HepG2 (cell line): ENCODE data around the gene SOX5. TPM values are rescaled to one million over a fixed set of nuclear protein-coding genes. Genes with fewer than 3 reads are reported as not detected.
A peak's percentile ranks its signal among the peaks of the same experiment; 100 is the strongest.

Experiments used
- ATAC-seq: fragments of 200-7000 bp; cut with Tn5 transposase; 3 replicates; pipeline ENCODE4 v1.9.1; 2020; ENCODE audit warnings: mild to moderate bottlenecking, moderate library complexity
- BruUV-seq: library from RNA; stranded (reverse); fragments of 400-500 nt; replicated peaks from 2 replicates; lab custom pipeline; 2021; lab: Mats Ljungman, UMichigan
- CTCF ChIA-PET: fragments of 300-600 bp; formaldehyde crosslinking; extraction: SDS; loops from one replicate; lab custom pipeline; 2021; ENCODE audit warnings: low total read pairs, inconsistent platforms, low intra/inter-chr PET ratio; lab: Yijun Ruan, JAX
- POLR2A ChIA-PET: fragments of 350-600 bp; sonication (Branson Sonifier 250); formaldehyde crosslinking; loops from one replicate; lab custom pipeline; 2020; ENCODE audit warnings: antibody characterized with exemption, inconsistent platforms; lab: Yijun Ruan, JAX
- DNase-seq: peaks from one replicate; pipeline ENCODE4 v3.0.0-alpha.2; 2015; ENCODE audit warnings: low spot score
- FAIRE-seq: peaks from 3 replicates; lab custom pipeline; 2011; peaks lifted over from hg19 to GRCh38; lab: Jason Lieb, UNC
- H2AFZ ChIP-seq: one replicate; pipeline ENCODE4 v1.6.1; 2011; ENCODE audit warnings: low read length, inconsistent platforms
- H3K27ac ChIP-seq: fragments of 300-600 bp; 3 replicates; pipeline ENCODE4 v1.8.0; 2011; ENCODE audit warnings: mixed run types, mild to moderate bottlenecking, mixed read lengths, low read length, inconsistent platforms; ENCODE audit not compliant: insufficient read depth; ENCODE audit errors: extremely low read length
- H3K27me3 ChIP-seq, 2 experiments: fragments of 200-600 bp in 1 of 2; 2 replicates in 1 of 2; 3 replicates in 1 of 2; pipeline versions ENCODE4 v1.6.0 to v1.8.0; 2011; ENCODE audit warnings: low read length in 2 of 2, mild to moderate bottlenecking in 2 of 2, moderate library complexity in 2 of 2, inconsistent platforms in 1 of 2; ENCODE audit not compliant: insufficient read depth in 2 of 2, control insufficient read depth in 1 of 2
- H3K36me3 ChIP-seq, 2 experiments: fragments of 200-600 bp in 1 of 2; replicated peaks in 1 of 2; 2 replicates in 1 of 2; 3 replicates in 1 of 2; pipeline versions ENCODE4 v1.5.1 to v1.8.0; 2011; ENCODE audit warnings: low read length in 2 of 2, inconsistent platforms in 1 of 2; ENCODE audit not compliant: insufficient read depth in 2 of 2, control insufficient read depth in 1 of 2
- H3K4me1 ChIP-seq: 2 replicates; pipeline ENCODE4 v1.5.1; 2012; ENCODE audit warnings: low read length, inconsistent platforms; ENCODE audit not compliant: insufficient read depth
- H3K4me2 ChIP-seq: 2 replicates; pipeline ENCODE4 v1.6.0; 2011; ENCODE audit warnings: low read depth, low read length, inconsistent platforms
- H3K4me3 ChIP-seq, 3 experiments: fragments of 200-600 bp in 1 of 3; sonication (generic), shearing (Covaris generic) in 1 of 3; replicated peaks in 1 of 3; 2 replicates each; pipeline ENCODE4 v1.5.1; 2011 to 2016; ENCODE audit warnings: low read length in 3 of 3, inconsistent platforms in 2 of 3, low read depth in 2 of 3, mild to moderate bottlenecking in 2 of 3, control low read depth in 1 of 3, mixed read lengths in 1 of 3; ENCODE audit not compliant: insufficient read depth in 1 of 3
- H3K79me2 ChIP-seq: one replicate; pipeline ENCODE4 v1.6.1; 2011; ENCODE audit warnings: low read length, inconsistent platforms; ENCODE audit not compliant: insufficient read depth
- H3K9ac ChIP-seq: 2 replicates; pipeline ENCODE4 v1.6.0; 2011; ENCODE audit warnings: mild to moderate bottlenecking, low read depth, low read length, inconsistent platforms; ENCODE audit not compliant: insufficient read depth
- H3K9me3 ChIP-seq: 2 replicates; pipeline ENCODE4 v1.5.1; 2012; ENCODE audit warnings: mild to moderate bottlenecking, low read length
- H4K20me1 ChIP-seq: 2 replicates; pipeline ENCODE4 v1.6.0; 2011; ENCODE audit warnings: inconsistent platforms, mild to moderate bottlenecking, low read length, moderate library complexity; ENCODE audit not compliant: insufficient read depth
- EP300 ChIP-seq, 3 experiments: sonication (generic) in 1 of 3; formaldehyde crosslinking in 1 of 3; IDR thresholded peaks; 2 replicates each; pipeline versions ENCODE4 v1.5.1 to v1.6.1; 2011 to 2020; ENCODE audit warnings: low read depth in 2 of 3, low read length in 2 of 3, borderline replicate concordance in 1 of 3, improper control_type of control experiment in 1 of 3, mild to moderate bottlenecking in 1 of 3, missing genetic modification reagents in 1 of 3, moderate library complexity in 1 of 3
- HNRNPK ChIP-seq: fragments of 200-400 bp; formaldehyde crosslinking; IDR thresholded peaks from 2 replicates; pipeline ENCODE4 v1.6.1; 2018; ENCODE audit warnings: low read length, low read depth, moderate library complexity, mild to moderate bottlenecking; ENCODE audit not compliant: poor library complexity, severe bottlenecking
- SP5 ChIP-seq: IDR thresholded peaks from 2 replicates; pipeline ENCODE4 v1.6.1; 2016; ENCODE audit warnings: low read depth, borderline replicate concordance
- ZBTB38 ChIP-seq: sonication (generic); formaldehyde crosslinking; IDR thresholded peaks from 2 replicates; pipeline ENCODE4 v1.5.1; 2020; ENCODE audit warnings: mild to moderate bottlenecking, missing genetic modification reagents
- ZNF232 ChIP-seq: sonication (generic); formaldehyde crosslinking; IDR thresholded peaks from 2 replicates; pipeline ENCODE4 v1.4.0; 2020; ENCODE audit warnings: missing genetic modification reagents, borderline replicate concordance
- ZNF234 ChIP-seq: sonication (generic); formaldehyde crosslinking; conservative IDR thresholded peaks from 2 replicates; pipeline ENCODE4 v1.5.1; 2020; ENCODE audit warnings: mild to moderate bottlenecking, missing genetic modification reagents
- ZNF558 ChIP-seq: sonication (generic); formaldehyde crosslinking; IDR thresholded peaks from 2 replicates; pipeline ENCODE4 v1.9.0; 2022; ENCODE audit warnings: mild to moderate bottlenecking, missing genetic modification reagents, borderline replicate concordance
- ZNF816 ChIP-seq: sonication (generic); formaldehyde crosslinking; IDR thresholded peaks from 2 replicates; pipeline ENCODE4 v1.8.0; 2022; ENCODE audit warnings: missing genetic modification reagents, mild to moderate bottlenecking, borderline replicate concordance
- in situ Hi-C: cut with HindIII; loops from 2 replicates; pipeline ENCODE4 v1.10.0; 2017; ENCODE audit warnings: low pct_unique_long_range_greater_than_20kb; ENCODE audit not compliant: extremely low pct_ligation_motif_present
- intact Hi-C: fragments of 100-400 bp; cut with micrococcal nuclease; formaldehyde crosslinking; loops from one replicate; pipeline ENCODE4 v1.10.0; 2022; ENCODE audit not compliant: unreplicated experiment
- polyA plus RNA-seq, 8 experiments: library from polyadenylated mRNA; depleted of rRNA in 3 of 8; stranded (reverse) in 7 of 8; unstranded in 1 of 8; fragments of >200 nt; fragmentation: Illumina TruSeq in 4 of 8; extraction: Trizol in 4 of 8; gene quantifications; 2 replicates each; pipeline versions ENCODE4 v1.2.1 to v1.2.3, GENCODE V29; 2011 to 2016; ENCODE audit warnings: low read depth in 4 of 8, missing spikeins in 1 of 8, mixed read lengths in 1 of 8; ENCODE audit not compliant: insufficient read depth in 1 of 8
- total RNA-seq, 5 experiments: library from RNA; depleted of rRNA; stranded (reverse); fragments of >200 nt; fragmentation: Illumina TruSeq; extraction: Trizol; gene quantifications; 2 replicates each; pipeline ENCODE4 v1.2.3, GENCODE V29; 2016; ENCODE audit warnings: low read depth in 1 of 5
- TF ChIP-seq, protein P1 (sequence below): sonication (generic); formaldehyde crosslinking; IDR thresholded peaks from 2 replicates; pipeline ENCODE4 v1.5.1; 2020; ENCODE audit warnings: mild to moderate bottlenecking, missing genetic modification reagents

Gene SOX5
- total and polyA plus RNA-seq, 2 of the 13 experiments (the other 11 are each of a cell fraction or from before 2014, with no cell fraction given), result 18.5 to 76.4 TPM

GRCh38 chr12:23867794-23868193, 81.7 kb downstream of the SOX5 start:
- ChIA-PET POLR2A (interaction anchor here (0.7 kb wide), 1 partner anchor 1044 kb away, joined by 4 read pairs; no protein-coding TSS in a partner anchor), CTCF (no interaction called here)
- peaks cover 2 to 6% of the 10 kb centered on the region in 2 experiments; a peak in 4 of 5 replicates for H3K36me3 ChIP-seq
- H3K9me3 ChIP-seq, result no peaks in the 10 kb centered on the region
- H2AFZ ChIP-seq, result no peak overlapping the region
- DNase-seq (no peak), FAIRE-seq (no peak), ATAC-seq (no peak)
- no peak overlapping the region for H3K9ac ChIP-seq
- no peak for TF ChIP-seq SP5 (CRISPR knock-in tag)
- TF ChIP-seq ZBTB38, result no peak
- no peak for TF ChIP-seq ZNF816 (CRISPR knock-in tag)
- no peak for TF ChIP-seq ZNF232 (CRISPR knock-in tag)
- TF ChIP-seq HNRNPK, result peak; percentile 82
- no peak for TF ChIP-seq ZNF558 (CRISPR knock-in tag)
- TF ChIP-seq ZNF234 (CRISPR knock-in tag), result no peak
- no peak for TF ChIP-seq EP300 (IDR thresholded peaks at IDR 0.05; ENCODE audit: low read depth in 2 of 2, low read length in 2 of 2)
- no peak for TF ChIP-seq EP300 (CRISPR knock-in tag; IDR thresholded peaks at IDR 0.05; ENCODE audit: borderline replicate concordance)
- TF ChIP-seq, protein P1, sequence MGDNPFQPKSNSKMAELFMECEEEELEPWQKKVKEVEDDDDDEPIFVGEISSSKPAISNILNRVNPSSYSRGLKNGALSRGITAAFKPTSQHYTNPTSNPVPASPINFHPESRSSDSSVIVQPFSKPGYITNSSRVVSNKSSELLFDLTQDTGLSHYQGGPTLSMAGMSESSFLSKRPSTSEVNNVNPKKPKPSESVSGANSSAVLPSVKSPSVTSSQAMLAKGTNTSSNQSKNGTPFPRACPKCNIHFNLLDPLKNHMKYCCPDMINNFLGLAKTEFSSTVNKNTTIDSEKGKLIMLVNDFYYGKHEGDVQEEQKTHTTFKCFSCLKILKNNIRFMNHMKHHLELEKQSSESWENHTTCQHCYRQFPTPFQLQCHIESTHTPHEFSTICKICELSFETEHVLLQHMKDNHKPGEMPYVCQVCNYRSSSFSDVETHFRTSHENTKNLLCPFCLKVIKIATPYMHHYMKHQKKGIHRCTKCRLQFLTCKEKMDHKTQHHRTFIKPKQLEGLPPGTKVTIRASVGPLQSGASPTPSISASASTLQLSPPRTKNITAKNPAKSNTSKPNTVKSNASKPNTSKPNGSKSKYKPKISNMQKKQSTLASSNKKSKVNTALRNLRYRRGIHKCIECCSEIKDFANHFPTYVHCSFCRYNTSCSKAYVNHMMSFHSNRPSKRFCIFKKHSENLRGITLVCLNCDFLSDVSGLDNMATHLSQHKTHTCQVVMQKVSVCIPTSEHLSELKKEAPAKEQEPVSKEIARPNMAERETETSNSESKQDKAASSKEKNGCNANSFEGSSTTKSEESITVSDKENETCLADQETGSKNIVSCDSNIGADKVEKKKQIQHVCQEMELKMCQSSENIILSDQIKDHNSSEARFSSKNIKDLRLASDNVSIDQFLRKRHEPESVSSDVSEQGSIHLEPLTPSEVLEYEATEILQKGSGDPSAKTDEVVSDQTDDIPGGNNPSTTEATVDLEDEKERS (CRISPR knock-in tag), result no peak
- BruUV-seq, result no TSS peak
- no peak overlapping the region for H3K4me3 ChIP-seq
- in situ Hi-C loops (no loop called here), intact Hi-C loops (no loop called here)
- H3K79me2 ChIP-seq, result peaks cover 13% of the 10 kb centered on the region
- no peak overlapping the region for H3K27ac ChIP-seq
- H3K27me3 ChIP-seq, result no peaks in the 10 kb centered on the region
- H4K20me1 ChIP-seq, result no peaks in the 10 kb centered on the region; the same call in 1 of the 2 replicates
- no peaks in the 10 kb centered on the region for H3K4me1 ChIP-seq
- no peak overlapping the region for H3K4me2 ChIP-seq
